Measurements from ENCODE around the gene ANXA3. TPM values are rescaled to one million over a fixed set of nuclear protein-coding genes. Genes with fewer than 3 reads are reported as not detected.

Gene ANXA3
- total and polyA plus RNA-seq, 8 donors, result 26.1 to 235 (median 151) TPM

DNA sequence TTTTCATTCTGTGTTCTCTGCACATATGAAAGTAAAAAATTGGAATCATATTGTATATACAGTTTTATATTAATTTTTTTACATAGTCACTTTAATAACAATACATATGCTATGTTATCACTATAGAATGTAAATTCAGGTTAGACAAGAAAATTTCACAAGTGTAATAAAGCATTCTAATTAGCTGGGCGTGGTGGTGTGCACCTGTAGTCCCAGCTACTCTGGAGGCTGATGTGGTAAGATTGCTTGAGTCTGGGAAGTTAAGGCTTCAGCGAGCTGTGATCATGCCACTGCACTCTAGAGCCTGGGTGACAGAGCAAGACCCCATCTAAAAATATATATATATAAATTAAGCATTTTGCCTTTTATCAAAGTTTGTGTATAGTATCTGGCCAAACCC lies 95.7 kb downstream of the ANXA3 start:
- no peak for TF ChIP-seq EP300 (IDR thresholded peaks at IDR 0.05)
- TF ChIP-seq, protein P1, sequence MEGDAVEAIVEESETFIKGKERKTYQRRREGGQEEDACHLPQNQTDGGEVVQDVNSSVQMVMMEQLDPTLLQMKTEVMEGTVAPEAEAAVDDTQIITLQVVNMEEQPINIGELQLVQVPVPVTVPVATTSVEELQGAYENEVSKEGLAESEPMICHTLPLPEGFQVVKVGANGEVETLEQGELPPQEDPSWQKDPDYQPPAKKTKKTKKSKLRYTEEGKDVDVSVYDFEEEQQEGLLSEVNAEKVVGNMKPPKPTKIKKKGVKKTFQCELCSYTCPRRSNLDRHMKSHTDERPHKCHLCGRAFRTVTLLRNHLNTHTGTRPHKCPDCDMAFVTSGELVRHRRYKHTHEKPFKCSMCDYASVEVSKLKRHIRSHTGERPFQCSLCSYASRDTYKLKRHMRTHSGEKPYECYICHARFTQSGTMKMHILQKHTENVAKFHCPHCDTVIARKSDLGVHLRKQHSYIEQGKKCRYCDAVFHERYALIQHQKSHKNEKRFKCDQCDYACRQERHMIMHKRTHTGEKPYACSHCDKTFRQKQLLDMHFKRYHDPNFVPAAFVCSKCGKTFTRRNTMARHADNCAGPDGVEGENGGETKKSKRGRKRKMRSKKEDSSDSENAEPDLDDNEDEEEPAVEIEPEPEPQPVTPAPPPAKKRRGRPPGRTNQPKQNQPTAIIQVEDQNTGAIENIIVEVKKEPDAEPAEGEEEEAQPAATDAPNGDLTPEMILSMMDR (IDR thresholded peaks at IDR 0.05), result no peak
- TF ChIP-seq POLR2AphosphoS5 (IDR thresholded peaks at IDR 0.05), result no peak
- TF ChIP-seq POLR2A (IDR thresholded peaks at IDR 0.05), result no peak
- intact Hi-C loops (cut with DNase I; ENCODE audit: low total_unique reads), result no loop called here
- no peaks in the 10 kb centered on the region for H3K27me3 ChIP-seq
- H3K27ac ChIP-seq, result peak overlapping the region in 1 of 5 donors; percentile 82
- 87 to 100% (median 93%) methylated on average over 2 of the region's 2 CpGs for WGBS, 5 donors
- no peak overlapping the region for H3K4me3 ChIP-seq
- peaks cover 3 to 38% (median 16%) of the 10 kb centered on the region in 4 donors for H3K4me1 ChIP-seq
- H3K36me3 ChIP-seq, result no peaks in the 10 kb centered on the region
- no peak for DNase-seq
- no peaks in the 10 kb centered on the region for H3K9me3 ChIP-seq

DNA sequence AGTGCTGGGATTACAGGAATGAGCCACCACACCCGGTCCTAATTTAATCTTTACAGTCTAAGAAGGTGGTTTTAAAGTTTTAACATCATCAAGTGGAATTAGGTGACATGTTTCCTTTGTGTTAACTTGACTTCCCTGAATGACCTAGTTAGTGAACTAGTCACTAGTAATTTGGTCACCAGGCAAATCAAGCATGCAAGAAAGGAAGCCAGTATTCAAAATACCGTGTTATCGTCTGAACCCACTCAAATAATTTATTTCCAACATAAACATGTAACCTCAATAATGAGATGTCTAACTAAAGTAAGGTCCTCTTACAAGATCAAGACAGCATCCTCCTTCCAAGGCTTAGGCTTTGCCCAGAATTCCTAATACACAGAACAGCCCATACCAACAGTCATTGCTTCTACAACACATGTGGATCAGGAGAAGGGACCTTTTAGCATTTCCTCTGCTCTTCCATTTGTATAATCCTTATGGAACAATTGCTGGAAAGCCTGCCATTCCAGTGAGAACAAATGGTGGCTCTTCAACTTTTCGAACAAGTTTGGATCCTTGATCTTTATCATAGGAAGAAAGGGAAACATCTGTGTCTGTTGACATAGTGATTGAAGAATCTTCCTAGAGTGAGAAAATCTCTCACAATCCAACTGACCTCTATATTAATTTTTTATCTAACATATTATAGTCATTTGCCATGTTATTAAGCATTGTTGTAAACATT lies 97.2 kb downstream of the ANXA3 start:
- WGBS, 5 donors, result 78 to 90% (median 85%) methylated on average over 4 of the region's 4 CpGs
- H3K9me3 ChIP-seq, result no peaks in the 10 kb centered on the region
- DNase-seq, result no peak
- peaks cover 3 to 47% (median 16%) of the 10 kb centered on the region in 4 donors for H3K4me1 ChIP-seq
- H3K36me3 ChIP-seq, result no peaks in the 10 kb centered on the region
- H3K27ac ChIP-seq, result no peak overlapping the region
- no peak overlapping the region for H3K4me3 ChIP-seq
- intact Hi-C loops (cut with DNase I; ENCODE audit: low total_unique reads), result no loop called here
- TF ChIP-seq POLR2A (IDR thresholded peaks at IDR 0.05) (no peak), POLR2AphosphoS5 (IDR thresholded peaks at IDR 0.05) (no peak)
- TF ChIP-seq, protein P1 (IDR thresholded peaks at IDR 0.05), result no peak
- H3K27me3 ChIP-seq, result no peaks in the 10 kb centered on the region

DNA sequence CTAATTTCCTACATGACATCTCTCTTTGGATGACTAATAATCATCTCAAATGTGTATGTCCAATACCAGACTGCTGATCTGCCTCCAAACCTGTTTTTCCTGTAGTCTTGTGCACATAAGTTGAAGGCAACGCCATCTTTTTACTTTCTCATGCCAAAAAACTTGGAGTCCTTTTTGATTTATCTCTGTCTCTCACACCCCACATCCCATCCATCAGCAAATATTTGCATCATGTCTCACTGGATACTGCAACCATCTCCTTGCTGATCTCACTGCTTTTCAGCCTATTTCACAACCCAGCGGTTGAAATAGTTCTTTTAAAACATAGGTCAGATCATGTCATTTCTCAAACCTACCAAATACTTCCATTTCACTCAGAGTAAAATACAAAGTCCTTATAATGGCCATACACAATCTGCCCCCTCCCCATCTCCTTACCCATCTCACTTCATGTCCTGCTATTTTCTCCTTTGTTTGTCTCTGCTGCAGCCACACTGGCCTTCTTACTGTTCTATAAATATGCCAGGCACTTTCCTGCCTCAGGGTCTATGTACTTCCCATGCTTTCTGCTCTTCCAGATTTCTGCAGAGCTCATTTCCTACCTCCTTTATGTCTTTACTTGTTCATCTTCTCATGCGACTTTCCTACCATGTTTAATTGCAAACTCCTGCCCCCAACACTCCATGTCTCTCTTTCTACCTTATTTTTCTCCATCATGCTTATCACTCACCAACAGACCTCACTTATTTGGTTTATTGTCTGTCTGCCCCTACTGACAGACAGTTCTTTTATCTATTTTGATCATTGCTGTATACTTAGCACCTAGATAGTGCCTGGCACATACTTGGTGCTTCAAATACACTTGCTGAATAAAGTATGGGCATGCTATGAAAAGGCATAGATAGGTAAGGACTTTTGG lies 98.8 kb downstream of the ANXA3 start:
- TF ChIP-seq EP300 (IDR thresholded peaks at IDR 0.05), result no peak
- H3K27ac ChIP-seq, result peak overlapping the region in 1 of 5 donors; percentile 21
- peaks cover 3 to 34% (median 9%) of the 10 kb centered on the region in 4 donors for H3K4me1 ChIP-seq
- WGBS, 5 donors, result 84 to 92% (median 90%) methylated on average over 3 of the region's 3 CpGs
- H3K27me3 ChIP-seq, result no peaks in the 10 kb centered on the region
- no peak for DNase-seq
- intact Hi-C loops (cut with DNase I; ENCODE audit: low total_unique reads), result no loop called here
- H3K9me3 ChIP-seq, result no peaks in the 10 kb centered on the region
- no peak overlapping the region for H3K4me3 ChIP-seq
- no peaks in the 10 kb centered on the region for H3K36me3 ChIP-seq

DNA sequence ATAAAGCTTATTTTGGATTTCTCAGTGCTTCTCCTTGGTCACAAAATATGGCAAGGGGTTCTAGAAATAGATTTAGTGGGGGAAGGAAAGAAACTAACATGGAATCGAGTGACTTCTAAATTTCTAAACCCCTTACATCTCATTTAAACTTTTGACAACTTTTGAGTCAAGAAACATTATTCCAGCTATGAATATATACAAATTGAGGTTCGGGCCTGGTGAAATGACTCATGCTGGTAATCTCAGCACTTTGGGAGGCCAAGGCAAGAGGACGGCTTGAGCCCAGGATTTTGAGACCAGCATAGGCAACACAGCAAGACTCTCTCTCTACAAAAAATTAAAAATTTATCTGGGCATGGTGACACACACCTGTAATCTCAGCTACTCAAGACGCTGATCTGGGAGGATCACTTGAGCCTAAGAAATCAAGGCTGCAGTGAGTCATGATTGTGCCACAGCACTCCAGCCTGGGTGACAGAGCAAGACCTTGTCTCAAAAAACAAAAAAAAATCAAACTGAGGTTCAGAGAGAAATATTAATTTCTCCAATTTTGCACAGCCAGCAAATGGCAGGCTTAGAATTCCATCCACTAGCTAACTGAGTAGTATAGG lies 99.8 kb downstream of the ANXA3 start:
- intact Hi-C loops (cut with DNase I; ENCODE audit: low total_unique reads), result no loop called here
- H3K36me3 ChIP-seq, result no peaks in the 10 kb centered on the region
- no peak overlapping the region for H3K4me3 ChIP-seq
- DNase-seq, result no peak
- peaks cover 0 to 24% (median 3%) of the 10 kb centered on the region in 4 donors for H3K4me1 ChIP-seq
- H3K9me3 ChIP-seq, result no peaks in the 10 kb centered on the region
- no peaks in the 10 kb centered on the region for H3K27me3 ChIP-seq
- WGBS, 5 donors, result 86 to 94% (median 89%) methylated on average over 4 of the region's 4 CpGs
- TF ChIP-seq, protein P1 (IDR thresholded peaks at IDR 0.05), result no peak
- TF ChIP-seq POLR2A (IDR thresholded peaks at IDR 0.05), result no peak
- TF ChIP-seq POLR2AphosphoS5 (IDR thresholded peaks at IDR 0.05), result no peak
- no peak for TF ChIP-seq EP300 (IDR thresholded peaks at IDR 0.05)
- H3K27ac ChIP-seq, result peak overlapping the region in 1 of 5 donors; percentile 24

All from stomach (tissue), 9 donors.